ENCODE measurements around the gene KCTD3. TPM values are rescaled to one million over a fixed set of nuclear protein-coding genes. Genes with fewer than 3 reads are reported as not detected.

The KCTD3 gene
- total RNA-seq, 2 experiments from 2014 or later, result 1.5 TPM

DNA sequence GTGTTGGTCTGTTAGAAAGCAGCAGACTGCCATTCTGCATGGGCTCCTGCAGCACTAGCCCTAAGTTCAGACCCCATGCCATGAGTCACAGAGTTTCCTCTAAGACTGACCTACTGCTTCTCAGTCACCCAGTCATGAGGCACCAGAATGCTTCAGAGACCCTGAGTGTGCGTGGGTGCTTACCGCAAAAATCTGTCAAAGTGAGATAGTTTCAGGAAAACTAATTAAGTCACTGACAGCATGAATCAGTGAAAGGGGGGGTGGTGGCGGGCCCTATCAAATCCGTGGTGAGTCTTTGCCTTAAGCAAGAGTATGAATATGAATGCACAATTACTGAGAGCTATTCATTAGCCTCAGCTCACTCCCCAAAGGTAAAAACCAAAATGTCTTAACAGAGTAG, 98.1 kb downstream of the KCTD3 start:
- ATAC-seq, result no peak
- H3K4me1 Mint-ChIP-seq (ENCODE audit: low read depth), result no peaks in the 10 kb centered on the region

DNA sequence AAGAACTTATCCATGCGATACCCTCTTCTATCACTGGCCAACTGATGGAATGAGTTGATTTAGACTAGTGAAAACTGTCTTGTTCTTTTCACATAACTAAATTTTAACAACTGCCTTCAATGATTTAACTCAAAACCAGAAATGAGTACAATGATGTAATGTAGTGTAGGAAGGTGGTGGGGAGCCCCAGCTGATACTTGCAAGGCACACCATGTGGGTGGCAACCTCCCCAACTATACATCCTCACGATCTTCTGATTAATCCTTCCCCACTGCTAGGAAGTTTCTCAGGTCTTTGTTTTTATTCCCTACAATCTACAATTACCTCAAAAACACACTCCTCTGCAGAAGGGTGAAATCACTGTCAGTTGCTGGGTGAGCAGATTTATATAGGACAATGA, 100.7 kb downstream of the KCTD3 start:
- intact Hi-C loops (cut with micrococcal nuclease), result no loop called here
- ATAC-seq, result no peak
- ChIA-PET CTCF (no interaction called here), POLR2A (no interaction called here)
- Mint-ChIP-seq H3K9me3 (no peaks in the 10 kb centered on the region), H3K4me1 (ENCODE audit: low read depth) (no peaks in the 10 kb centered on the region), H3K27me3 (peaks cover 1% of the 10 kb centered on the region), H3K36me3 (ENCODE audit: low read depth) (no peaks in the 10 kb centered on the region), H3K27ac (no peak overlapping the region), H3K4me3 (no peak overlapping the region)
- TF ChIP-seq, protein P1, sequence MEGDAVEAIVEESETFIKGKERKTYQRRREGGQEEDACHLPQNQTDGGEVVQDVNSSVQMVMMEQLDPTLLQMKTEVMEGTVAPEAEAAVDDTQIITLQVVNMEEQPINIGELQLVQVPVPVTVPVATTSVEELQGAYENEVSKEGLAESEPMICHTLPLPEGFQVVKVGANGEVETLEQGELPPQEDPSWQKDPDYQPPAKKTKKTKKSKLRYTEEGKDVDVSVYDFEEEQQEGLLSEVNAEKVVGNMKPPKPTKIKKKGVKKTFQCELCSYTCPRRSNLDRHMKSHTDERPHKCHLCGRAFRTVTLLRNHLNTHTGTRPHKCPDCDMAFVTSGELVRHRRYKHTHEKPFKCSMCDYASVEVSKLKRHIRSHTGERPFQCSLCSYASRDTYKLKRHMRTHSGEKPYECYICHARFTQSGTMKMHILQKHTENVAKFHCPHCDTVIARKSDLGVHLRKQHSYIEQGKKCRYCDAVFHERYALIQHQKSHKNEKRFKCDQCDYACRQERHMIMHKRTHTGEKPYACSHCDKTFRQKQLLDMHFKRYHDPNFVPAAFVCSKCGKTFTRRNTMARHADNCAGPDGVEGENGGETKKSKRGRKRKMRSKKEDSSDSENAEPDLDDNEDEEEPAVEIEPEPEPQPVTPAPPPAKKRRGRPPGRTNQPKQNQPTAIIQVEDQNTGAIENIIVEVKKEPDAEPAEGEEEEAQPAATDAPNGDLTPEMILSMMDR (IDR thresholded peaks at IDR 0.05), result no peak
- DNase-seq, result no peak

More for the DNA sequence above, 98.1 kb downstream of the KCTD3 start:
- TF ChIP-seq, protein P1 (IDR thresholded peaks at IDR 0.05), result no peak
- H3K27ac Mint-ChIP-seq, result no peak overlapping the region
- H3K9me3 Mint-ChIP-seq, result no peaks in the 10 kb centered on the region
- H3K4me3 Mint-ChIP-seq, result no peak overlapping the region
- intact Hi-C loops (cut with micrococcal nuclease), result no loop called here
- no peaks in the 10 kb centered on the region for H3K27me3 Mint-ChIP-seq
- peak; percentile 15 for DNase-seq
- ChIA-PET POLR2A (no interaction called here), CTCF (no interaction called here)
- H3K36me3 Mint-ChIP-seq (ENCODE audit: low read depth), result no peaks in the 10 kb centered on the region

DNA sequence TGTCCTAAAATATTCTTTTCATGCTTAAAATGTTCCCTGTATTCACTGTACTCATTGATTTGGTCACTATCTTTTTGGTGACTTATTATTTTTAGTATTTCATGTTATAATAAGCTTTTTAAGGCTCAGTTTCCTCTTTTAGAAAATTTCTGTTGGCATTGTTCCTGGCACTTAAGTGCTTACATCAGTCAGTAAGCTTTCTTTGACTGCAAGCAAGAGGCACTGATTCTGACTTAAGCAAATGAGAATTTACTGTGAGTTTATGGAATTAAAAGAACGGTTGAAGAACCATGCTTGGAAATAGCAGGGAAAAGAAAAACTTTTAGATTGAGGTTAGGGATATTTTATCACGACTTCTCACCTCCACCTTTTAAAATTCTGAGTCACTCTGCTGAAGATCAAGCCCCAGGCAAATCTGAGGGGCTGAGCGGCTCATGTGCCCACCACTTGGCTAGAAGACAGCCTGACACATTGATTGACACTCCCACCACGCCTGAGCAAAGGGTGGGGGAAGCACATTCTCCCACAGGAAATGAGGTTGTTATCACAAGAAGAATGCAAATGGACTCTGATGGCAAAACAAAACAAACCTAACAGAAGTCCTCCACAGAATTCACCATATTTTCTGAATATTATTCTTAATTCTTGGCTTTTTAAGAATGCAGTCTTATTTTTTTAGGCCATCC, 102.8 kb downstream of the KCTD3 start:
- ATAC-seq, result no peak
- intact Hi-C loops (cut with micrococcal nuclease), result no loop called here
- ChIA-PET CTCF (no interaction called here), POLR2A (no interaction called here)
- Mint-ChIP-seq H3K4me3 (no peak overlapping the region), H3K27ac (no peak overlapping the region), H3K4me1 (ENCODE audit: low read depth) (no peaks in the 10 kb centered on the region), H3K27me3 (peaks cover 1% of the 10 kb centered on the region), H3K36me3 (ENCODE audit: low read depth) (no peaks in the 10 kb centered on the region), H3K9me3 (no peaks in the 10 kb centered on the region)
- TF ChIP-seq, protein P1 (IDR thresholded peaks at IDR 0.05), result no peak
- DNase-seq, result no peak

Data from activated CD8-positive, alpha-beta T cell treated with anti-CD3 and anti-CD28 coated beads for 36 hours (primary cell).